HCT116 (cell line): Measurements from ENCODE around the gene DNAJC2. TPM values are rescaled to one million over a fixed set of nuclear protein-coding genes. Genes with fewer than 3 reads are reported as not detected.
"Not testable (repeated sequence)": the region's sequence is repeated elsewhere in the genome, so short reads cannot be mapped to it uniquely, and the experiment has no call there.

Experiments
- ATAC-seq: fragments of 200-7000 bp; cut with Tn5 transposase; 2 replicates; pipeline ENCODE4 v1.9.1; 2020; ENCODE audit warnings: mild to moderate bottlenecking, moderate library complexity
- BruUV-seq: library from RNA; stranded (reverse); fragments of 400-500 nt; replicated peaks from 2 replicates; lab custom pipeline; 2021; lab: Mats Ljungman, UMichigan
- CTCF ChIA-PET: fragments of 300-600 bp; sonication (Branson Sonifier 250); formaldehyde crosslinking; loops from one replicate; lab custom pipeline; 2021; ENCODE audit warnings: antibody characterized with exemption; lab: Charles Lee
- POLR2A ChIA-PET: fragments of 300-600, 350-600 bp; sonication (Branson Sonifier 250); formaldehyde crosslinking; loops from one replicate; lab custom pipeline; 2021; ENCODE audit warnings: antibody characterized with exemption; lab: Charles Lee
- RAD21 ChIA-PET, 2 experiments: fragments of 300-600 bp; sonication (Branson Sonifier 250); formaldehyde crosslinking; loops; one replicate each; lab custom pipeline; 2023; ENCODE audit warnings: low total read pairs in 2 of 2; ENCODE audit not compliant: uncharacterized antibody in 2 of 2, unreplicated experiment in 2 of 2, low non-redundant PET in 1 of 2; lab: Charles Lee
- DNase-seq: peaks from one replicate; pipeline ENCODE4 v3.0.0-alpha.2; 2010; ENCODE audit warnings: low read depth, low spot score
- H2AFZ ChIP-seq: fragments of 200-600 bp; shearing (Covaris generic), sonication (generic); 2 replicates; pipeline ENCODE4 v1.6.1; 2017; ENCODE audit warnings: low read depth, mixed run types, mixed read lengths, antibody characterized with exemption, low read length; ENCODE audit not compliant: poor library complexity, severe bottlenecking
- H3K27ac ChIP-seq: 2 replicates; pipeline ENCODE4 v1.5.1; 2012; ENCODE audit warnings: low read depth, low read length
- H3K27me3 ChIP-seq: fragments of 200-600 bp; sonication (generic); 2 replicates; pipeline ENCODE4 v1.6.1; 2016; ENCODE audit warnings: mixed run types, low read length, mixed read lengths; ENCODE audit not compliant: insufficient read depth
- H3K36me3 ChIP-seq, 2 experiments: fragments of 200-500 bp in 1 of 2; fragments of 200-600 bp in 1 of 2; sonication (Bioruptor generic) in 1 of 2; sonication (generic) in 1 of 2; 2 replicates each; pipeline versions ENCODE4 v1.5.1 to v1.6.1; 2014 to 2016; ENCODE audit warnings: low read length in 2 of 2, inconsistent platforms in 1 of 2, mixed read lengths in 1 of 2, mixed run types in 1 of 2; ENCODE audit not compliant: insufficient read depth in 2 of 2, control insufficient read depth in 1 of 2
- H3K4me1 ChIP-seq, 2 experiments: fragments of 200-600 bp in 1 of 2; sonication (generic) in 1 of 2; 2 replicates each; pipeline versions ENCODE4 v1.5.1 to v1.6.1; 2012 to 2017; ENCODE audit warnings: low read length in 2 of 2, inconsistent platforms in 1 of 2, mild to moderate bottlenecking in 1 of 2, mixed read lengths in 1 of 2, mixed run types in 1 of 2, moderate library complexity in 1 of 2; ENCODE audit not compliant: insufficient read depth in 2 of 2, control insufficient read depth in 1 of 2
- H3K4me2 ChIP-seq: fragments of 200-600 bp; sonication (generic); 2 replicates; pipeline ENCODE4 v1.6.1; 2017; ENCODE audit warnings: mixed run types, low read length, mixed read lengths
- H3K4me3 ChIP-seq, 2 experiments: fragments of 200-600 bp in 1 of 2; sonication (generic) in 1 of 2; replicated peaks in 1 of 2; 2 replicates each; pipeline ENCODE4 v1.5.1; 2011 to 2016; ENCODE audit warnings: low read length in 2 of 2, control low read depth in 1 of 2, low read depth in 1 of 2, mild to moderate bottlenecking in 1 of 2, mixed read lengths in 1 of 2, mixed run types in 1 of 2
- H3K79me2 ChIP-seq: fragments of 200-600 bp; sonication (generic); 2 replicates; pipeline ENCODE4 v1.6.1; 2017; ENCODE audit warnings: mild to moderate bottlenecking, mixed run types, low read length, moderate library complexity, mixed read lengths; ENCODE audit not compliant: insufficient read depth
- H3K9ac ChIP-seq: fragments of 200-600 bp; sonication (generic); 2 replicates; pipeline ENCODE4 v1.6.1; 2016; ENCODE audit warnings: low read length, mixed read lengths
- H3K9me2 ChIP-seq: fragments of 200-600 bp; sonication (generic), shearing (Covaris generic); 2 replicates; pipeline ENCODE4 v1.6.1; 2017; ENCODE audit warnings: mixed run types, mild to moderate bottlenecking, moderate library complexity; ENCODE audit not compliant: insufficient read depth
- H3K9me3 ChIP-seq, 2 experiments: fragments of 200-500 bp in 1 of 2; fragments of 200-600 bp in 1 of 2; sonication (Bioruptor generic) in 1 of 2; sonication (generic) in 1 of 2; 2 replicates each; pipeline ENCODE4 v1.6.1; 2014 to 2017; ENCODE audit warnings: low read length in 2 of 2, mixed read lengths in 2 of 2, inconsistent platforms in 1 of 2, low read depth in 1 of 2, mild to moderate bottlenecking in 1 of 2, mixed run types in 1 of 2, moderate library complexity in 1 of 2; ENCODE audit not compliant: control insufficient read depth in 1 of 2, insufficient read depth in 1 of 2
- H4K20me1 ChIP-seq: fragments of 200-600 bp; sonication (generic), shearing (Covaris generic); 2 replicates; pipeline ENCODE4 v1.6.1; 2017; ENCODE audit warnings: mixed run types, mild to moderate bottlenecking, moderate library complexity; ENCODE audit not compliant: insufficient read depth
- REST ChIP-seq: IDR thresholded peaks from 2 replicates; pipeline ENCODE4 v1.6.1; 2012; ENCODE audit warnings: low read depth
- YY1 ChIP-seq: IDR thresholded peaks from 2 replicates; pipeline ENCODE4 v1.6.1; 2011; ENCODE audit warnings: low read length, low read depth, moderate library complexity, mild to moderate bottlenecking; ENCODE audit not compliant: insufficient replicate concordance; ENCODE audit errors: extremely low read depth
- ZNF274 ChIP-seq: fragments of 200-500 bp; sonication (Bioruptor generic); IDR thresholded peaks from 2 replicates; pipeline ENCODE4 v1.6.1; 2014; ENCODE audit warnings: mild to moderate bottlenecking, low read depth, low read length, inconsistent platforms
- intact Hi-C: fragments of 100-400 bp; cut with micrococcal nuclease; formaldehyde crosslinking; loops from 2 replicates; pipeline ENCODE4 v1.10.0; 2022
- total RNA-seq: library from RNA; stranded (reverse); gene quantifications from one replicate; pipeline ENCODE4 v1.2.1, GENCODE V29; 2021; ENCODE audit not compliant: unreplicated experiment

The DNAJC2 gene
- total RNA-seq, 1 experiment from 2014 or later: 40.2 TPM

- ATAC-seq (no peak), DNase-seq (no peak)
- no peak overlapping the region for H2AFZ ChIP-seq
- H3K36me3 ChIP-seq: no peaks in the 10 kb centered on the region
- POLR2A ChIA-PET: no interaction called here
- H3K9me2 ChIP-seq: no peaks in the 10 kb centered on the region
- intact Hi-C loops: loop anchor here (10.0 kb wide), 1 partner anchor 873 kb away; no protein-coding TSS in a partner anchor
- H3K4me3 ChIP-seq: no peak overlapping the region
- H3K4me2 ChIP-seq: no peak overlapping the region
- H3K79me2 ChIP-seq: no peaks in the 10 kb centered on the region
- no TSS peak for BruUV-seq
- no peak overlapping the region for H3K9ac ChIP-seq
- H3K27ac ChIP-seq: no peak overlapping the region
- no peaks in the 10 kb centered on the region for H3K27me3 ChIP-seq
- no peaks in the 10 kb centered on the region for H4K20me1 ChIP-seq
- peaks cover 0 to 5% of the 10 kb centered on the region in 2 experiments; a peak in 1 of 4 replicates for H3K4me1 ChIP-seq
- RAD21 ChIA-PET: no interaction called here
- CTCF ChIA-PET: no interaction called here
- H3K9me3 ChIP-seq: no peaks in the 10 kb centered on the region
- TF ChIP-seq YY1 (no peak), REST (no peak), ZNF274 (no peak)
These were observed 52.4 kb downstream of the DNAJC2 start for GRCh38 chr7:103292122-103292521.

DNA sequence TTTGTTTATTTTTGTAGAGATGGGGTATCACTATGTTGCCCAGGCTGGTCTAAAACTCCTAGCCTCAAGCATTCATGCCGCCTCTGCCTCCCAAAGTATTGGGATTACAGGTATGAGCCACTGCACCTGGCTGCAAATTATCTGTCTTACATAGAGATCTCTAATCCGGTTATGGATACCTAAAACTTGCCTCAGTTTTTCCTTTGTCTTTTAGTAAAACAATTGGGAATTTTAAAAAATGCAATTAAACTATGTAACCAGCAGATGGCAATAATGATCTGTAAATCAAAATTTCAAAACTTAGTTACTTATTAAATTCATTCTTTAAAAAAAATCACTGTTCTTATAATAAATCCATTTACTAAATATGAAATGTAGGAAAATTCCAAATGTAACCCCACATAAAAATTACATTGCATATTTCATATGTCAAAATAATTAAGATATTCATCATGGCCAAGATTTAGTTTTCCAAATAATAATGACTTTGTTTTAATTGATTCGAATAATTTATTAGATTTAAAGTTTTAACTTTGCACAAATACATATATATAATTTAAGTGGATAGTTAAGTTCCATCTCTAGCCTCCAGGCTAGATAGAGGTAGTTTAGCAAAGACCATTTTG lies 61.7 kb downstream of the DNAJC2 start:
- BruUV-seq, H3K4me3 ChIP-seq, H2AFZ ChIP-seq, H3K36me3 ChIP-seq, H3K79me2 ChIP-seq, POLR2A ChIA-PET, H4K20me1 ChIP-seq, ATAC-seq, H3K4me2 ChIP-seq, H3K9ac ChIP-seq, DNase-seq, H3K4me1 ChIP-seq, H3K9me2 ChIP-seq, H3K27me3 ChIP-seq, H3K9me3 ChIP-seq, RAD21 ChIA-PET, H3K27ac ChIP-seq, CTCF ChIA-PET: not testable (repeated sequence)
- intact Hi-C loops: loop anchor here (10.0 kb wide), 1 partner anchor 1152 kb away; no protein-coding TSS in a partner anchor

DNA sequence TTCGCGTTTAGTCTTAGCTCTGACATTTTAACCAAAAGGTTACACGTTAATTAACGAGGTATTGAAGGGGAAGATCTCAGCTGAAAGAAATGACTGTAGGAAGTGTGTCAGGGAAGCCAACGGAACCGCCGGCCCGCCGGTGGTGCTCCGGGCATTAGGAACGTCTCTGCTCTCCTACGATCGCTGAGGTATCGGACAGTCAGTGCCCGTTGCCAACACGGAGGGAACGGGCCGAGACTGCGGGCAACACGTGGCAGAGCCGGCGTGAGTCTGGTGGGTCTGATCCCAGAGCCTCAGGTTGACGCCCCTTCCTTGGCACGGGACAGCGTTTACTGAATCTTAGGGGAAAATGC lies 63.8 kb downstream of the DNAJC2 start:
- H3K36me3 ChIP-seq, H3K4me3 ChIP-seq, H3K79me2 ChIP-seq, H3K9ac ChIP-seq, H3K27me3 ChIP-seq, H3K27ac ChIP-seq, H3K4me1 ChIP-seq, H4K20me1 ChIP-seq, CTCF ChIA-PET, RAD21 ChIA-PET, DNase-seq, BruUV-seq, H3K9me2 ChIP-seq, H3K4me2 ChIP-seq, H2AFZ ChIP-seq, H3K9me3 ChIP-seq, ATAC-seq: not testable (repeated sequence)
- intact Hi-C loops: loop anchor here (10.0 kb wide), 1 partner anchor 1154 kb away; no protein-coding TSS in a partner anchor
- POLR2A ChIA-PET: interaction anchor here (0.6 kb wide), 1 partner anchor 626 kb away, joined by 4 read pairs; no protein-coding TSS in a partner anchor
